Endodermal cell (in vitro differentiated cells): ENCODE data around the gene EXOC3L4. TPM values are rescaled to one million over a fixed set of nuclear protein-coding genes. Genes with fewer than 3 reads are reported as not detected.
"Not testable (repeated sequence)": the region's sequence is repeated elsewhere in the genome, so short reads cannot be mapped to it uniquely, and the experiment has no call there.

Experiments
- DNase-seq: peaks from one replicate; pipeline ENCODE4 v3.0.0-alpha.2; 2017
- H3K27ac ChIP-seq: 2 replicates; pipeline ENCODE4 v1.5.1; 2013; ENCODE audit warnings: mild to moderate bottlenecking, low read depth, low read length, moderate library complexity
- H3K27me3 ChIP-seq: 2 replicates; pipeline ENCODE4 v1.6.1; 2013; ENCODE audit warnings: mild to moderate bottlenecking, low read length, moderate library complexity; ENCODE audit not compliant: insufficient read depth, control insufficient read depth, poor library complexity, severe bottlenecking
- H3K36me3 ChIP-seq: 2 replicates; pipeline ENCODE4 v1.7.0; 2013; ENCODE audit warnings: mild to moderate bottlenecking, low read length, moderate library complexity; ENCODE audit not compliant: control insufficient read depth, insufficient read depth
- H3K4me1 ChIP-seq: one replicate; pipeline ENCODE4 v1.7.0; 2013; ENCODE audit warnings: low read length; ENCODE audit not compliant: control insufficient read depth, insufficient read depth
- H3K4me3 ChIP-seq: 2 replicates; pipeline ENCODE4 v1.5.1; 2013; ENCODE audit warnings: mild to moderate bottlenecking, low read length, moderate library complexity
- H3K9ac ChIP-seq: 2 replicates; pipeline ENCODE4 v1.6.1; 2013; ENCODE audit warnings: mild to moderate bottlenecking, low read length, moderate library complexity; ENCODE audit not compliant: poor library complexity, severe bottlenecking; ENCODE audit errors: extremely low read depth
- H3K9me3 ChIP-seq: 2 replicates; pipeline ENCODE4 v1.6.1; 2013; ENCODE audit warnings: mild to moderate bottlenecking, low read length, moderate library complexity; ENCODE audit not compliant: control insufficient read depth
- H3K27ac Mint-ChIP-seq: 2 replicates; pipeline ENCODE4 v1.8.0; 2020; ENCODE audit warnings: mixed read lengths
- H3K27me3 Mint-ChIP-seq: 2 replicates; pipeline ENCODE4 v1.8.0; 2021; ENCODE audit warnings: mild to moderate bottlenecking, mixed read lengths; ENCODE audit not compliant: insufficient read depth
- H3K36me3 Mint-ChIP-seq: 2 replicates; pipeline ENCODE4 v1.8.0; 2020; ENCODE audit warnings: low read depth, mixed read lengths
- H3K4me1 Mint-ChIP-seq: 2 replicates; pipeline ENCODE4 v1.8.0; 2020; ENCODE audit warnings: mixed read lengths
- H3K4me3 Mint-ChIP-seq: 2 replicates; pipeline ENCODE4 v1.8.0; 2020; ENCODE audit warnings: mild to moderate bottlenecking, moderate library complexity, mixed read lengths
- H3K9me3 Mint-ChIP-seq: 2 replicates; pipeline ENCODE4 v1.8.0; 2020; ENCODE audit warnings: mild to moderate bottlenecking, mixed read lengths
- WGBS, 2 experiments: methylation state at CpG; one replicate each; pipeline versions ENCODE4 v1.1.5 to v1.1.7; 2013; ENCODE audit warnings: missing lambda C conversion rate in 2 of 2, mixed read lengths in 1 of 2; ENCODE audit not compliant: insufficient coverage in 1 of 2, insufficient read length in 1 of 2; 5-methylcytosine and 5-hydroxymethylcytosine counted together
- long read RNA-seq, 4 experiments: library from polyadenylated mRNA in 2 of 4; library from RNA in 1 of 4; library from capped mRNA in 1 of 4; stranded (forward) in 3 of 4; unstranded in 1 of 4; transcript quantifications; one replicate each; pipeline ENCODE4 v2.0.0, GENCODE V29; 2020 to 2021; ENCODE audit warnings: inconsistent platforms in 1 of 4
- polyA plus RNA-seq, 2 experiments: library from polyadenylated mRNA; stranded (reverse); fragments of 50-300 nt; gene quantifications; one replicate each; pipeline ENCODE4 v1.2.3, GENCODE V29; 2013
- total RNA-seq, 2 donors: library from RNA; stranded (reverse); fragmentation: NEBNext Ultra II Directional in 1 of 2; extraction: Animal tissue kit (Norgen Biotek cat#: 25700) in 1 of 2; gene quantifications; 2 replicates in 1 of 2; 3 replicates in 1 of 2; pipeline ENCODE4 v1.2.1, GENCODE V29; 2021
- TF ChIP-seq, protein P1 (sequence below): fragments of 200-600 bp; sonication (generic); conservative IDR thresholded peaks from 2 replicates; pipeline ENCODE4 v1.5.0; 2021; ENCODE audit warnings: antibody characterized with exemption, mild to moderate bottlenecking

EXOC3L4 gene
- 1 to 10 TPM; 2.5 to 3.6 TPM for total RNA-seq
- 0.21 TPM for polyA plus RNA-seq (2013, experiment 1 of 2)
- not detected for polyA plus RNA-seq (2013, experiment 2 of 2)
- long read RNA-seq, experiment 1, result 0 reads
- long read RNA-seq, experiment 2, partial matches to known transcripts, result 0 of 2 reads
- long read RNA-seq, experiment 2, other reads (novel, unspliced or antisense), result 2 of 2 reads
- long read RNA-seq, experiment 3, result 0 reads
- long read RNA-seq, experiment 4, result 0 reads

DNA sequence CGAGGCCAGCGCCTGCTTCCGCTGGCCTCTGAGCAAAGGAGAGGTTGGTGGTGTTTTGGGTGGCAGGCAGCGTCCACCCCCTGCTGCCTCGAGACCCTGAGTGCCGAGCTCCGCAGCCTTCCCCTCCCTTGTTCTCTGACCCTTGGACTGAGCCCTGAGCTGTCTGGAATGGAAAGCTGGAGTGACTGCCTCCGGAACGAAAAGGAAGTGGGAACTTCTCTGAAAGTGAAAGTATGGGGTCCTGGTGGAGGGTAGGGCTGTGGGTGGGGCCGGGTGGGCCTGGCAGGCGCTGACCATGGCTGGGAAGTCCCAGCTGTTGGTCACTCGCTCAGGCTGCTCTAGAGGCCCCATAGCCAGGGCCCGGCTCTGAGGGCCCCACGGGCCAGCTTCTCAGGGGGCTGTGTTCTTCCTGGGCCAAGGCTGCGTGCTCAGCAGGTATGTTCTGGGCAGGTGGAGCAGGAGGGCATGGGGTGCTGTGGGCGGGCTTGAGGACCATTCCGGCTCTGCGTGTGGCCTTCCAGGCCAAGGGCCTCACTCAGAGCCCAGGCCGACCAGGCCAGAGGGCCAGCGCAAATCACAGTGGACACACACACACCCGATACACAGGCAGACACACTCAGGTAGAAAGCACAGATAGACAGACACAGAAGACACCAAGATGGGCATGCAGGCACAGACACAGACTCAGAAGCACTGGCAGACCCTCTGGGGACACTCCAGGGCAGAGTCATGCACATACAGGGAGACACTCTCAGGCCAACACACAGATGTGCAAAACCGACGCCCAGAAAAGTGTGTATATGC, at the start of gene EXOC3L4:
Gene EXOC3L4 (plus strand): TSS at position 320 of the 804 bp plus-strand sequence. CDS start 5,495 bp downstream, outside the sequence.
- peaks cover 4% of the 10 kb centered on the region for H3K4me1 Mint-ChIP-seq
- Histone ChIP-seq H3K27ac (no peak within 1 kb of the TSS), H3K27me3 (peaks cover 8% of the 10 kb centered on the region), H3K4me1 (peaks cover 8% of the 10 kb centered on the region), H3K9ac (no peak within 1 kb of the TSS), H3K4me3 (no peak within 1 kb of the TSS), H3K9me3 (no peaks in the 10 kb centered on the region), H3K36me3 (no peaks in the 10 kb centered on the region)
- WGBS, 2 experiments, result 91 to 93% methylated on average over 18 to 23 of the region's 23 CpGs
- H3K9me3 Mint-ChIP-seq, result no peaks in the 10 kb centered on the region
- H3K27ac Mint-ChIP-seq, result no peak within 1 kb of the TSS
- H3K4me3 Mint-ChIP-seq, result no peak within 1 kb of the TSS
- no peaks in the 10 kb centered on the region for H3K36me3 Mint-ChIP-seq
- no peak for DNase-seq
- TF ChIP-seq, protein P1, sequence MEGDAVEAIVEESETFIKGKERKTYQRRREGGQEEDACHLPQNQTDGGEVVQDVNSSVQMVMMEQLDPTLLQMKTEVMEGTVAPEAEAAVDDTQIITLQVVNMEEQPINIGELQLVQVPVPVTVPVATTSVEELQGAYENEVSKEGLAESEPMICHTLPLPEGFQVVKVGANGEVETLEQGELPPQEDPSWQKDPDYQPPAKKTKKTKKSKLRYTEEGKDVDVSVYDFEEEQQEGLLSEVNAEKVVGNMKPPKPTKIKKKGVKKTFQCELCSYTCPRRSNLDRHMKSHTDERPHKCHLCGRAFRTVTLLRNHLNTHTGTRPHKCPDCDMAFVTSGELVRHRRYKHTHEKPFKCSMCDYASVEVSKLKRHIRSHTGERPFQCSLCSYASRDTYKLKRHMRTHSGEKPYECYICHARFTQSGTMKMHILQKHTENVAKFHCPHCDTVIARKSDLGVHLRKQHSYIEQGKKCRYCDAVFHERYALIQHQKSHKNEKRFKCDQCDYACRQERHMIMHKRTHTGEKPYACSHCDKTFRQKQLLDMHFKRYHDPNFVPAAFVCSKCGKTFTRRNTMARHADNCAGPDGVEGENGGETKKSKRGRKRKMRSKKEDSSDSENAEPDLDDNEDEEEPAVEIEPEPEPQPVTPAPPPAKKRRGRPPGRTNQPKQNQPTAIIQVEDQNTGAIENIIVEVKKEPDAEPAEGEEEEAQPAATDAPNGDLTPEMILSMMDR, result no peak
- peaks cover 11% of the 10 kb centered on the region for H3K27me3 Mint-ChIP-seq

GRCh38 chr14:103045371-103045869, 49.1 kb upstream of the EXOC3L4 start:
- Mint-ChIP-seq H3K27ac (peak overlapping the region; percentile 23), H3K4me3 (no peak overlapping the region), H3K27me3 (no peaks in the 10 kb centered on the region), H3K36me3 (peaks cover 32% of the 10 kb centered on the region), H3K4me1 (peaks cover 10% of the 10 kb centered on the region), H3K9me3 (no peaks in the 10 kb centered on the region)
- 87 to 91% methylated on average over 9 to 14 of the region's 15 CpGs for WGBS, 2 experiments
- no peak for DNase-seq
- H3K27ac ChIP-seq, result peak overlapping the region; percentile 16
- H3K9me3 ChIP-seq, result no peaks in the 10 kb centered on the region
- H3K4me3 ChIP-seq, result no peak overlapping the region
- peaks cover 24% of the 10 kb centered on the region for H3K36me3 ChIP-seq
- no peak overlapping the region for H3K9ac ChIP-seq
- no peaks in the 10 kb centered on the region for H3K4me1 ChIP-seq
- no peaks in the 10 kb centered on the region for H3K27me3 ChIP-seq
- TF ChIP-seq, protein P1, result no peak

DNA sequence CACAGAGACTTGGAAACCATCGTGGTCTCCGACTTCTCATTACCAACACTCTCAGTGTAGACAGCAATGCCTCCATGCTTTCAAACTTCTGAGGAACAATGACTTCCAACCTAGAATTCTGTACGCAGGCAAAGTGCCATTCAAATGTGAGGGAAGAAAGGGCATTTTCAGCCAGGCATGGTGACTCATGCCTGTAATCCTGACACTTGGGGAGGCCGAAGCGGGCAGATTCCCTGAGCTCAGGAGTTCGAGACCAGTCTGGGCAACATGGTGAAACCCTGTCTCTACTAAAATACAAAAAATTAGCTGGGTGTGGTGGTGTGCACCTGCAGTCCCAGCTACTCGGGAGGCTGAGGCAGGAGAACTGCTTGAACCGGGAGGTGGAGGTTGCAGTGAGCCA, 47.1 kb upstream of the EXOC3L4 start:
- WGBS, 2 experiments, result 90 to 94% methylated on average over 4 to 8 of the region's 8 CpGs
- not testable (repeated sequence) for H3K27me3 Mint-ChIP-seq
- peaks cover 22% of the 10 kb centered on the region for H3K36me3 Mint-ChIP-seq

More for the DNA sequence above, 47.1 kb upstream of the EXOC3L4 start:
- H3K9ac ChIP-seq, H3K4me3 Mint-ChIP-seq, H3K9me3 Mint-ChIP-seq, H3K4me1 ChIP-seq, DNase-seq, H3K9me3 ChIP-seq, H3K27ac Mint-ChIP-seq, H3K4me3 ChIP-seq, H3K27ac ChIP-seq, H3K27me3 ChIP-seq: not testable (repeated sequence)
- H3K4me1 Mint-ChIP-seq, result peaks cover 13% of the 10 kb centered on the region
- H3K36me3 ChIP-seq, result peaks cover 16% of the 10 kb centered on the region
